ENCODE data around the gene SEMA7A.

Gene SEMA7A

DNA sequence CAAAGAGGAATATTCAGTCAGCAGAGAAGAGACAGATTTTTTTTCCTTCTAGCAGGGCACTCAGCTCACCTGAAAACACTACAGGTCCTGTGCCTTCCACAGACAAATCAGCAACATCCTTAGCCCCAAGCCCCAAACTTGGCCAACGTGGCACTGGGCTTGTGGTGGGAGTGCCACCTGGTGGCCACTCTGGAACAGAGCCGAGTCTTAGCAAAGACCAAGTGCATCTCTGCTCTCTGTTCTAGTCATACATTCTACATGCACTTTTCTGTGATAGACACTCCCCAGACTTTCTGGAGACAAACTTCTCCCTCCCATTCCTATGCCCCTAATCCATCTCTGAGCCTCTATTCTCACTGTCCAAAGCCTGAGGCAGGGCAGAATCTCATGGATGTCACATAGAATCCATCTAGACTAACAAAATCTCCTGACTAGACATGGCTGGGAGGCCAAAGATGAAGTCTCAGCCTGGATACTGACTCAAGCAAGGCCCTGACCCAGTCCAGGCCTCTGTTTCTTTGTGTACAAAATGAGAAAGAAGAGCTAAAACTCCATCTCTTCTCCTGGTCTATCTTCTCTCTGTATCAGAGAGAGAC lies 5.1 kb upstream of the SEMA7A start:
- TF ChIP-seq, protein P1, sequence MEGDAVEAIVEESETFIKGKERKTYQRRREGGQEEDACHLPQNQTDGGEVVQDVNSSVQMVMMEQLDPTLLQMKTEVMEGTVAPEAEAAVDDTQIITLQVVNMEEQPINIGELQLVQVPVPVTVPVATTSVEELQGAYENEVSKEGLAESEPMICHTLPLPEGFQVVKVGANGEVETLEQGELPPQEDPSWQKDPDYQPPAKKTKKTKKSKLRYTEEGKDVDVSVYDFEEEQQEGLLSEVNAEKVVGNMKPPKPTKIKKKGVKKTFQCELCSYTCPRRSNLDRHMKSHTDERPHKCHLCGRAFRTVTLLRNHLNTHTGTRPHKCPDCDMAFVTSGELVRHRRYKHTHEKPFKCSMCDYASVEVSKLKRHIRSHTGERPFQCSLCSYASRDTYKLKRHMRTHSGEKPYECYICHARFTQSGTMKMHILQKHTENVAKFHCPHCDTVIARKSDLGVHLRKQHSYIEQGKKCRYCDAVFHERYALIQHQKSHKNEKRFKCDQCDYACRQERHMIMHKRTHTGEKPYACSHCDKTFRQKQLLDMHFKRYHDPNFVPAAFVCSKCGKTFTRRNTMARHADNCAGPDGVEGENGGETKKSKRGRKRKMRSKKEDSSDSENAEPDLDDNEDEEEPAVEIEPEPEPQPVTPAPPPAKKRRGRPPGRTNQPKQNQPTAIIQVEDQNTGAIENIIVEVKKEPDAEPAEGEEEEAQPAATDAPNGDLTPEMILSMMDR (IDR thresholded peaks at IDR 0.05; ENCODE audit: low read depth, low read length), result peak; percentile 95
- TF ChIP-seq, protein P2, sequence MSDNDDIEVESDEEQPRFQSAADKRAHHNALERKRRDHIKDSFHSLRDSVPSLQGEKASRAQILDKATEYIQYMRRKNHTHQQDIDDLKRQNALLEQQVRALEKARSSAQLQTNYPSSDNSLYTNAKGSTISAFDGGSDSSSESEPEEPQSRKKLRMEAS (IDR thresholded peaks at IDR 0.05; ENCODE audit: low read depth, low read length), result peak; percentile 60
- TF ChIP-seq POLR2A (IDR thresholded peaks at IDR 0.05; ENCODE audit: extremely low read depth, insufficient read length), result no peak
- TF ChIP-seq MYC (IDR thresholded peaks at IDR 0.05; ENCODE audit: low read depth, low read length), result 0 out of 2 replicates have a peak, but pooled peaks have one; percentile 48
- no peak overlapping the region for H3K4me3 ChIP-seq (ENCODE audit: low read depth, low read length)
- DNase-seq (ENCODE audit: low read depth), result peak; percentile 84

DNA sequence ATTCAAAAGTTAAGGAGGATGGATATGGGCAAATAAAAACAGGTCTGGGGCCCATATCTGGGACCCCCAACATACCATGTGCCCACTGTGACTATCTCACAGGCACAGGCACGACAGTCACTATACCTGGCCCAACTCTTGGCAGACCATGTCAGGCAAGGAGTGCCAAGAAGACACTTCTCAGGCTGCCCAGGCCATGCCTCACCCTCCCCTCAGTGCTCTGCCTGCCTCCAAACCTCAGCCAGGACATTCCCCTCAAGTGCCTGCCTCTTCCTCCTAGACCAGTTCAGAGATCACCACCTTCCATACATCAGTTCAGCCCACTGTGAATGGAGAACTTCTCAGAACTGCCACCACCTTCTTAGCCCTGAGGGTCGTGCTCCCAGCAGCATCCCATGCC lies 4.4 kb upstream of the SEMA7A start:
- TF ChIP-seq, protein P2 (IDR thresholded peaks at IDR 0.05; ENCODE audit: low read depth, low read length), result no peak
- TF ChIP-seq POLR2A (IDR thresholded peaks at IDR 0.05; ENCODE audit: extremely low read depth, insufficient read length), result no peak
- TF ChIP-seq, protein P1 (IDR thresholded peaks at IDR 0.05; ENCODE audit: low read depth, low read length), result no peak
- no peak for TF ChIP-seq MYC (IDR thresholded peaks at IDR 0.05; ENCODE audit: low read depth, low read length)
- H3K4me3 ChIP-seq (ENCODE audit: low read depth, low read length), result no peak overlapping the region
- DNase-seq (ENCODE audit: low read depth), result no peak

DNA sequence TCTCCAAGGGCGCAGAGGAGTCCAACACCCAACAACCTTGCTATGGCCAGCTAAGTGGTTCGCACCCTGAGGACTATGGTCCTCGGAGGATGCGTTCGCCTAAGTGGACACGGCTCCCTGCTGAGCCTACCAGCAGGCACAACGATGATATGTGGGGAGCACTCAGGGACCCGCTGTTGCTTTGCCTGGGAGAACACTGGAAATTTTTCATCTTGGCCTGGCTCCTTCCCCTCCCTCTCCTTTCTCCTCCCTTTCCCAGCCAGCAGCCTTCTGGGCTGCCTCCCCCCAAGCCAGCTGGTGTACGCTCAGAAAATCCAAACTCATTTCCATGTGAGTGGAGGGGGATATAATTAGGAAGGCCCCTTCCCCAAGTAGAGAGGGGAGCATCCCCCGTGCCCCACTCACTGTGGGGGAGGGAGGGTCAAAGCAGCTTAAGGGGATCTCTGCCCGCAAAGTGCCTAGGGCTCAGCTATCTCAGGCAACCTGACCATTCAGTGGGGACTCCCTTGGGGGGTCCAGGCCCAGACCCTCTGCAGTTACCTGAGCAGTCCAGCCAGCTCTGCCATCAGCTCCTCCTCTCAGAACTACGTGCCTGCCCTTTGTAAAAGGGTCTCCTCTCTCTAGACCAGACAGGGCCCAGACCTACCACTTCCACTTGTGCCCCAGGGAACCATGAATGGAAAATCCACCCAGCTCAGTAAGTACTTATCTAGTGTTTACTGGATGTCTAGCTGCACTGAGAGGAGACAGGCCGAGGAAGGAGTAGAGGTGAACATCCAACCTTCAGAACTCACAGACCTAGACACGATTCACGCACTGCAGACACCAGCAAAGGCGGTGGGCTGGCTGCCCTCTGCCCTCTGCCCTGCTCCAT lies 742 bp upstream of the SEMA7A start:
- TF ChIP-seq, protein P1 (IDR thresholded peaks at IDR 0.05; ENCODE audit: low read depth, low read length), result no peak
- TF ChIP-seq POLR2A (IDR thresholded peaks at IDR 0.05; ENCODE audit: extremely low read depth, insufficient read length) (no peak), MYC (IDR thresholded peaks at IDR 0.05; ENCODE audit: low read depth, low read length) (no peak)
- TF ChIP-seq, protein P2 (IDR thresholded peaks at IDR 0.05; ENCODE audit: low read depth, low read length), result no peak
- H3K4me3 ChIP-seq (ENCODE audit: low read depth, low read length), result peak overlapping the region; percentile 55
- no peak for DNase-seq (ENCODE audit: low read depth)

DNA sequence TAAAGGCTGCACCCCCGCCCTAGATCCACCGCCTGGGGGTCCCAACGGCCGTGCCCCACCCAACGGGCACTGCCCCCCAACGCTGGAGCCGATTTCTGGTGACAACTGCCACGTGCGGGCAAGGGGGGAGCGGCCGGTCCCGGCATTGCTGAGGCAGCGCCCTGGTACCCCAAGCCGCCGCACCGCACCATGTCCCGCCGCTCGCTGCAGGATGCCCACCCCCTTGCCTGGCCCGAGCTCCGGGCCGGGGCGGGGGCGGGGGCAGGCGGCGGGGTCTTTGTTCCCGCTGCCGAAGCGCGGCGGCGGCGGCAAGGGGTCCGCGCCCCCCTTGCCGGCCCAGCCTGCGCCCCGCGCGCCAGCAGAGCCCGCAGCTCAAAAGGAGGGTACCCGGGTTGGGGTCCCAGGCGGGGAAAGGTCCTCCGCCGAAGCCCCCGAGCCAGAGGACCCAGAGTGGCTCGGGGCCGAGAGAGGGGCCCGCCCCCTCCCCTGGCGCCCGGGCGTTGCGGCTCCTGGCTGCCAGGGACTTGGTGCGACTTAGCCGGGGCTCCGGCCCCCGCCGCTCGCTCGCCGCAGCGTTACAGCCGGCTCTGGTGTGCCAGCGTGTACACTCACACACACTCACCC lies 678 bp downstream of the SEMA7A start:
- H3K4me3 ChIP-seq (ENCODE audit: low read depth, low read length), result peak overlapping the region; percentile 70
- TF ChIP-seq MYC (IDR thresholded peaks at IDR 0.05; ENCODE audit: low read depth, low read length), result peak; percentile 26
- TF ChIP-seq, protein P1 (IDR thresholded peaks at IDR 0.05; ENCODE audit: low read depth, low read length), result no peak
- TF ChIP-seq, protein P2 (IDR thresholded peaks at IDR 0.05; ENCODE audit: low read depth, low read length), result peak; percentile 65
- no peak for TF ChIP-seq POLR2A (IDR thresholded peaks at IDR 0.05; ENCODE audit: extremely low read depth, insufficient read length)
- DNase-seq (ENCODE audit: low read depth), result peak; percentile 42

DNA sequence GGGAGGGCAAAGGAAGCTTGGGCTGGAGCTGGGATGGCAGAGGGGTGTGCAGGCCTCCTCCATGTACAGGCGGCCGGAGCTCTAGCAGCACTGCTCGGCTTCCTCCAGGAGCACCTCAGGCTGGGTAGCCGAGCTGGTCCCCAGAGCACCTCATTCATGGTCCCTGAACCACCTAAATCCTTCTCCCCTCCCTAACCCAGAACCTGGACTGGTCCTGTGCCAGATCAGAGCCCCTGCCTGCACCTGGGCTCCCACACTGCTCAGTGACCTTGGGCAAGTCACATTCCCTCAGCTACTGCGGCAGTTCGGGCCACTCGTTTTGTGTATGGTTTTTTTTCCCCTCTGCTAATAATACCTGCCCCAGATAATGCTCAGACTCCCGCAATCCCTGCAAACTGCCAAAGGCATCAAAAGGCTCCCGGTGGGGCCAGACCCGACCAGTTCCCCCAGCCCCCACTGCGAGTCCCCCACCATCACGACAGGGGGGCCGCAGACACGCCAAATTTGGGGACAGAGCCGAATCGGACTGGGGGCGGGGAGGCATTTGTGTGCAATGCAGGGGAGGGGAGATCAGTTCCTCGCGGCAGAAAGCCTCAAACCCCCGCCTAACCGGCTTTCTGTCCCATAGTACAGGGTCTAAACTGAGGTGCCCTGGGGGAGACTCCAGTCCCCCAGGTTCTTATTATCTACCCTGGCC lies 1.3 kb downstream of the SEMA7A start:
- peak overlapping the region; percentile 61 for H3K4me3 ChIP-seq (ENCODE audit: low read depth, low read length)
- TF ChIP-seq MYC (IDR thresholded peaks at IDR 0.05; ENCODE audit: low read depth, low read length), result no peak
- TF ChIP-seq, protein P2 (IDR thresholded peaks at IDR 0.05; ENCODE audit: low read depth, low read length), result no peak
- TF ChIP-seq, protein P1 (IDR thresholded peaks at IDR 0.05; ENCODE audit: low read depth, low read length), result no peak
- no peak for TF ChIP-seq POLR2A (IDR thresholded peaks at IDR 0.05; ENCODE audit: extremely low read depth, insufficient read length)
- DNase-seq (ENCODE audit: low read depth), result peak; percentile 34
